GM21423 (cell line): ENCODE data around the gene CTU2.
A peak's percentile ranks its signal among the peaks of the same experiment; 100 is the strongest.

ENCODE experiments used
- ATAC-seq: cut with Tn5 transposase; IDR thresholded peaks from one replicate; pipeline ENCODE4 v1.9.1; 2021; ENCODE audit warnings: mild to moderate bottlenecking, moderate library complexity; ENCODE audit not compliant: unreplicated experiment

The CTU2 gene

DNA sequence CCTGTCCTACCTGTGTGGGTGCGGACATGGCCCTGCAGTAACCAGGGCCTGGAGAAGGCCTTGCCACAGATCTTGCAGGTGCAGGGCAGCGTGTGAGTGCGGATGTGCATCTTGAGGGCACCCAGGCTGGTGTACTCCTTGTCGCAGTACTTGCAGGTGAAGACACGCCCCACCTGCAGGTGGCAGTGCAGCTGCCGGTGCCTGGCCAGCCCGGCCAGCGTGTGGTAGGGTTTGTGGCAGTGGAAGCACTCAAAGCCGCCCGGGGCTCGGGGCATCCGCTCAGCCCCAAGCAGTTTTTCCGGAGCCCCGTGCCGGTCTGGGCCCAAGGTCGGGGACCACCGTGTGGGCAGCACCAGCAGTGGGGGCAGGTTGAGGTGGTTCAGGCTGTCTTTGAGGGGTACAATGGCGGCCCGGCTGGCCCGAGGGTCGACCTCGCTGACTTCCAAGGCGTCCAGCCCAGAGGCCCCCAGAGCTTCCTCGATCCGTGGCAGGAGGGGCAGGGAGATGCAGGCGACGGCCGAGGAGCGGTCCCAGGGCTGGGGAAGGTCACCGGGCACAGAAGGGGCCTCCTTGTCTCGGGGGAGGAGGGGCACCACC, 25.1 kb upstream of the CTU2 start:
- ATAC-seq = no peak

DNA sequence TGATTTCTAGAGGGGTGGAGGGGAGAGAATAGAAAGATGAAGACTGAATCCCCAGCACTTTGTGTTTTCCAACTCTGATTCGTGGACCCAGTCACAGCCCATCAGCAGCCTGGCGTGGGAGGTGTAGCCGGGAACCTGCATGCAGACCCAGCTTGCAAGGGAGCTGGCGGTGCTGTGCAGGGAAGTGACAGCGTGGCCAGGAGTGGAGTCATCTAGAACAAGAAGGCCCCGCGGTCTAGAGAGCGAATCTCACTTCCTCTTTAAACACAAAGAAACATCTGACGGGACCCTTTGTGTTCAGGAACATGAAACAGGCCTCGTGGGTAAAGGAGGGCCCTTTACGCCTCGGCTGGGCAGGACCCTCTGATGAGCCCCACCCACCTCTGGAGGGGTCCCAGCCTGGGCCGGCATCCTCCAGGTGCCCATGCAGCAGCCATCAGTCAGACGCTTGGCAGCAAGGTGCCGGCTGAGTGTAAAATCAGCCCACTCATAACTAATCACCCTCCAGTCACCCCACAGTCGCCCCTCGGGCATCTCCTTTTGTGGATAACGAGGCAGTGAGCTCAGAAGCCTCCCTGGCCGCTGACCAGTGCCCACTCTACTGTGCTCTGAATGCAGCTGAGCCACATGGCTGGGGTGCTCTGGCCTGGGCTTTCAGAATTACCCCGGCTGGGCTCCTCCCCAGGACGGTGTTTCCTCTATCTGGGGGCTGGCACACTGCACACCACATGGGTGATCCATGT, 24.4 kb upstream of the CTU2 start:
- peak; percentile 65 for ATAC-seq

DNA sequence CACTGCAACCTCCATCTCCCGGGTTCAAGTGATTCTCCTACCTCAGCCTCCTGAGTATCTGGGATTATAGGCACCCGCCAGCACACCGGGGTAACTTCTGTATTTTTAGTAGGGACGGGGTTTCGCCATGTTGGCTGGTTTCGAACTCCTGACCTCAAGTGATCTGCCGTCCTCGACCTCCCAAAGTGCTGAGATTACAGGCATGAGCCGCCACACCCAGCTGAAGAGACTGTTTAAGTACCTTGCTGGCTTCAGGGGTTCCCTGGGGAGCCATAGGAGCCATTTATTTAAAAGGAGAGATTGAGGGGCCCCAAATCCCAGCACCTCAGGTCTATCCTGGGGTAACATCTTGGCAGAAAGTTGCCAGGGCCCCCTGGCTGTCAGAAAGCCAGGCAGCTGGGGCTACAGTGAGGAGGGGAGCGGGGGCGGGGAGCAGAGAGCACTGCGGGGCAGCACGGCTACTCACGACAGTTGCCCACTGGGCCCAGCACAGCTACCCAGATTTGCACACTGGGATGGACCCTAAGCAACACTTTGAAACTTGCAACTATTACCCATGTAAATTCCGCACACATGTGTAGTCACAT, 21.6 kb upstream of the CTU2 start:
- no peak for ATAC-seq

DNA sequence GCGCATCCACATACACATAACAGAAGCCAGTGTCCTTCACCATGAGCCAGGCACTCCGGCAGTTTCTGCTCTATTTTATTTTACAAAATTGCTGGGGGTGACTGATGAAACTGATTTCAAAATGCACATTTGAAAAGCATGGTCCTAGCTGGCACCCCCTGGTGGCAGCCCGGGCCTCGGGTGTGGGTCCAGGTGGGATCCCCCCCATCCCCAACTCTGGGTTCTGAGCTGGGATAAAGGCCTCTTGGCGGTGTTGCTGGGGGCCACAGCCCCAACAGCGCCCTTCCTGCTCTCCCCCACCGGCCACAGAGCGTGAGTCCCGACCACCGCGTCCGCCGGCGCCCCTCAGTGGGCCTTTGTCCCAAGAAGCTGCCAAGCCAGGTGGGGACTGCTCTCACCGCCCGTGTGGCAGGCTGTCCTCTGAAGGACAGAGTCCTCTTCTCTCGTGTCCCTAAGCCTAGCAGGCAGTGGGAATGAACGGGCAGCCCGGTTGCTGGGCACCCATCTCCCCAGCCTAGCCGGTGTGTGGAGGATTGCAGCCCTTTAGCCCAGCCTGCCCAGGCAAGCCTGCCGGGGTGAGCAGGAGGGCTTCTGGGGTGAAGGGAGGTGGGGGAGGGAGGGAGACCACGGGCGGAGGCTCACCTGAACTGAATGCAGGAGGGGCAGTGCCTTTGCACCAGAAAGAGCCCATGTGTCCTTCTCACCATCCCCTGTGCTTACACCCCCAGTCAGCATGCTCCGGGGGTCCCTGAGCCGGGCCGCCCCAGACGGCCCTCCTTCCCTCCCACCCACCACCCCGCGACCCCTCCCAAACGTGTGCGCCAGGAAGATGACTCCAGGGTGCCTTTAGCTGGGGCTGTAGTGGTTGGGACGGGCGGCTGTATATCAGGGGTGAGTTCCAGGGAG, 20.9 kb upstream of the CTU2 start:
- no peak for ATAC-seq

DNA sequence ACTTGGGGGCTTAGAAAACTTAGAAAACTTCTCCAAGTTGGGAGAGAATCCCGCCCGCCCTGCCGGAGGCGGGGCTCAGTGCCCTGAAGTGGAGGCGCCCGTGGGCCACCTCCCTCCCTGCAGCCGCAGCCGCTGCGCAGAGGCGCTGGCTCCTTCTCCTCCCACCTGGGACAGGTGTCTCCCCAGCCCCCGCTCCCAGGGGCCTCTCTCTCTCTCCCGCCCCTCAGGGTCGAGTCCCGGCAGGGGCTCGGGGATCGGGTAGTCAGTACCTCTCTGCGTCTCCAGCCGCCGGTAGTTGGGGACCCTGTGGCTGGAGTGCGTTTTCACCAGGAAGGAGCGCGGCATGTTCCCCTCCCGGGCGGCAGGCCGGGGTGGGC, 20.3 kb upstream of the CTU2 start:
- peak; percentile 8 for ATAC-seq

DNA sequence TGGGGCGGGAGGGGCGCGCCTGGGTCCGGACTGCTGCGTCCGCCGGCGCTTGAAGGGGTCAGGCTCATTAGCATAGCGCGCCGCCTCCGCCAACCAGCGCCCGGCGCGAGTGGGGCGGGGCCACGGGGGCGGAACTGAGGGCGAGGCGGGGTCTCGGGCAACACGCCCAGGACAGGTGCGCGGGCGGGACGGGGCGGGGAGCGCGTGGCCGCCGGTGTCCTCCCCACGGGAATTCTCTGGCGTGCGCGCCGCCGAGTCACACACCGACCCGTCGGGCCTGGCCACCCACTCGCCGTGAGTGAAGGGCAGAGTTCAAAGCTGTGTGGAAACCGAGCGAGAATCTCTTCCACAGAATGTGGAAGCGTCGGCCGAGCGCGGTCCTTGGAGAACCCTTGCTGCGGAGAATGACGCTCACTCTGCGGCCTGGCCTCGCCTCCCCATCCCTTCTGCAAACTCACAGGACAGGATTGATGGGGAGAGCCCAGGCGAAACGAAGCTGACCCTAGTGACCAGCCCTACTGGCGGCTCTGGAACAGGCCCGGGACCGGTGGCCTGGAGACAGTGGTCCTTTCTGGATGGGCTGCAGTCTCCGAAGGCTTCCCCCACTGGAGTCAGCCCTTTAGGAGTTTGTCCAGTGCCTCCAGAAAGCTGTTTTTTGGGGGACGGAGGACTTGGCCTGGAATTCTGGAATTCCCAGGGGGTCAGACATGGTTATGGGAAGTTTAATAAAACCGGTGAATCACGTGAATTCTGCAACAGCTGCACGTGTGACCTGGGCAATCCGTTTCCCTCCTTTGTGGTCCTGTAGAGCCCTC, 19.7 kb upstream of the CTU2 start, which contains the start of gene SNAI3:
SNAI3 (minus strand) TSS at position 69 of the 815 bp plus-strand sequence. CDS start 101 bp downstream, outside the sequence.
- peak; percentile 61 for ATAC-seq

DNA sequence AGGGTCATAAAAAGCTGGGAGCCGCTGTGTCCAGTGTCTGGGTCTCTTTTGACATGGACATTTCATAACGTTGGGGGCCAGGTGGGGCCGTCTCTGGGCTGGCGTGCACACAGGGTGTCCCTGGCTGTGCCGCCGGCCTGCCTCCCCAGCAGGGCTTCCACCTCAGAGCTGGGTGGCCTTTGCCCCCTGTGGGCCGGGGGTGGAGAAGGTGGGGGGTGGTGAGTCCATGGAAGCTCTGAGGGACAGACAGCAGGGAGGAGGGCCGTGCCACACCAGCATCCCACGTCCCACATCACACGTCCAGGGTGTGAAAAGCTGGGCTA, 19.1 kb upstream of the CTU2 start:
- ATAC-seq = no peak

DNA sequence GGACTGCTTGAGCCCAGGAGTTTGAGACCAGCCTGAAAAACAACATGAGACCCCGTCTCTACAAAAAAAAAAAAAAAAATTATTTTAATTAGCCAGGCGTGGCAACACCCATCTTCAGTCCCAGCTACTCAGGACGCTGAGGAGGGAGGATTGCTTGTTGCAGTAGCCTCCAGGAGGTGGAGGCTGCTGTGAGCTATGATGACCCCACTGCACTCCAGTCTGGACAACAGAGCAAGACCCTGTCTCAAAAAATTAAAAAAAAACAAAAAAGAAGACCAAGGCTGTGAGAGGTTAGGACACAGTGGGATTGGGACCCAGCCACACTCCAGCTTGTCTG, 18.7 kb upstream of the CTU2 start:
- ATAC-seq = no peak

DNA sequence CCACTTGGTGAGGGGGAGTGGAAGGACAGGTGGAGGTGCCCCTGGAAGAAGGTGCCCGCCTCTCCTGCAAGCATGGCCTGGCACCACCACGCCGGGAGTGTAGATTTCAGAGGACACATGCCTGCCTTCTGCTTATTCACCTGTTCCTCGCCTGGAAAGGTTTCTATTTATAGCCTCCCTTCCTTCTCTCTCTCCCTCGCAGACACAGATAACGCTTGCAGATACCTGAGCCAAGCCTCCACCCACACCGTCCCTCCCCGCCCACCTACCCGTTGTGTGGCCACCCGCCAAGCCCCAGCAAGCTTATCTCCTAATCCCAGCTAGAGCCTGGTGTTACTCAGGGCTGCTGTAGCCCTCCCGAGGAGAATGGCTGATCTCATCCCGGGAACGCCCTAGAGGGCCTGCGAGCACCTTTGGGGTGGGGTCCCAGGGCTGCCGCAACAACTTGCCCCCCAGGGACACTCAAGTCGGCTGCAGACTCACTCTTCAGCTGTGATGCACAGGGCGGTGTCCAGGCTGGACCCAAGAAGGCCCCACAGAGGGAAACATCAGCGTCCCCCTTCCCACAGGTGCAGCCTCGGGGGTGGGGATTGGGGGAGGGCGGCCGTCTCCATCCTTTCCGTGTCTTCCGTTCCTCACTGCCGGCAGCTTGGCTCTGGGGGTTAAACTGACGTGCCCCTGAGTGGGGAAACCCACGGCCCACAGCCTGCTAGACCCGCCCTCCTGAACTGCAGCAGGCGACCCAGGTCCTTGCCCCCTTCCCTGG, 18.1 kb upstream of the CTU2 start:
- no peak for ATAC-seq

DNA sequence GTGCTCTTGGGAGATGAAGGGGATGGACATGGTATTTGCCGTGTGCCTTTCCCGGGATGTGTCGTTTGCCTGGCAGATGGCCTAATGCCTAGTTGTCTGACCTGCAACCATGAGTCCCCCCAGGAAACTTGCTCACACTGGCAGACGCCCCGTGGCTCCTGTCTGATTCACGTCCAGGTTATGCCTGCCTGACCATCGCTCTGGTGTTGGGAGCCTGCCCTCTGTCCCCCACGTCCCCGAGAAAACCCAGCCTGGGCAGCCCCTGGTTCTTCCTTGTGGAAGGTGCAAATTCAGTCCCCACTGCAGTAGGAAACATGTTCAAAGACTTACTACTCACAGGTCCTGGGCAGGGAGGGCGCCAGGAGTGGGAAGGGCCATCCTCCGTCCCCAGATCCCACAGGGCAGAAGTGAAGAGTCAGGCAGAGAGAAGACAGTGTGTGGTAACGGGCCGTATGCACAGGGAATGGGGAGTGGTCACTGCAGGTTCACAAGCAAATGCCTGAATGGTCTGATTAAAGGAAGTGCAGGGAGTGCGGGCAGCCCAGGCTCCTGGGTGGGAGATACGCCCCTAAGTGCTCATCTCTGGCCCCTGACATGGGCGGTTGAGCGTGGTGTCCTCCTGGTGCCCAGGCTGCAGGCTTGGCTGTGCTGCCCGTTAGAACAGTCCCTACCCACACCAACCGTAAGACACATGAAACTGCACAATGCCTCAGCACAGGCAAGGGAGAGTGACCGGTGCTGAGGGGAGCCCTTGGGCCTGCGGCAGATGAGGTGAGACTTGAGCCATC, 15.8 kb upstream of the CTU2 start:
- no peak for ATAC-seq

DNA sequence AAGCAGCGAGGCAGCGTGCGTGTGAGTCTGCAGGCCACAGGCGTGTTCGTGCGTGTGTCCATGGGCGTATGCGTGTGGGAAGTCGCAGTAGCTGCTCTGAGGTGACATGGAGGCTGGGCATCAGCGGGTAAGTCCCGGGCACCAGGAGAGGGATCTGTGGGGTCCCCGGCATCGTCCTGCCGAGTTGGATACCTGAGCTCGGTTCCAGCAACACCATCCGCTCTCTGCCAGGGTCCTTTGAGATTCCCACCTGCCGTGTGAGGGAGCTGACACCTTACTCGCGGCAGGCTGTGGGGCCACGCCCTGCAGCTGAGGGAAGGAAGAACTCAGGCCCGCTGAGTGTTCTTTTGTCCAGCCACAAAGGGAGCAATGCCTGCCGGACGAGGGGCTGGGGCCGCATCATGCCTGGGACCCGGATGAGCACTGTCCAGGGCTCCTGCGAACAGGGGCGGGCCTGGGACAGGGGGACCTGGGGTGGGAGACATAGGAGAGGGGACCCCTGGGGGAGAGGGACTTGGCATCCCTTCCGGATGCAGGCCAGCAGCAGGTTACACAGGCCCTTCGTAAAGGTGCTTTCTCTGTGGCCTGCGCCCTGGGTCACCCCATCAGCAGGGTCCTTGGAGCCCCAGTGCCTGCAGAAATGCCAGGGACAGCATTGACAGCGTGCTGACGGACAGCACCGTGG, 15.0 kb upstream of the CTU2 start:
- ATAC-seq = no peak

DNA sequence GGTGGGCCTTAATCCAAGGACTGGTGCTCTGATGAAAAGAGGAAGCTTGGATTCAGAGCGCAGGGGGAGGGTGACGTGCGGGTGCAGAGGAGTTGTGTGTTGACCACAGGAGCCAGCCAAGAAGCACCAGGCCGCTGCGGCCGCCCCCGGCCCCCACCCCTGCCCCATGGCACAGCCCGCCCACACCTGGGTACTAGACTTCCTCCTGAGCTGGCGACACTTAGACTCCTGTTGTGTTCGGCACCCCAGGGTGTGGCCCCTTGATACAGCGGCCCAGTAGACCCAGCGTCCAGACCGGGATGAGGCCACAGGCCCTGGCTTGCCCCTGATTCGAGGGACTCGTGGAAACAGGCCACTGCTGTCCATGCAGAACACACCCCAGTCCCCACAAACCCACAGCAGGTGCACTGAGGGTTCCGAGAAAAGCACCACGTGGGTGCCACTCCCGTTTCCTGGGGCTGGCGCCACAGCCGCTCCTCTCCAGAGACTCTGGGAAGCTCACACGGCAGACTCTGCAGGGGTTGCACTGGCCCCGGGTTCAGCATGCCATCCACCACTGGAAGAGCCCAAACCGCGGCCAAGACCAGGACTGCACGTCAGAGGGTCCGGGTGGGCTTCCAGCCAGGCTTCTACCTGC, 14.3 kb upstream of the CTU2 start:
- no peak for ATAC-seq

DNA sequence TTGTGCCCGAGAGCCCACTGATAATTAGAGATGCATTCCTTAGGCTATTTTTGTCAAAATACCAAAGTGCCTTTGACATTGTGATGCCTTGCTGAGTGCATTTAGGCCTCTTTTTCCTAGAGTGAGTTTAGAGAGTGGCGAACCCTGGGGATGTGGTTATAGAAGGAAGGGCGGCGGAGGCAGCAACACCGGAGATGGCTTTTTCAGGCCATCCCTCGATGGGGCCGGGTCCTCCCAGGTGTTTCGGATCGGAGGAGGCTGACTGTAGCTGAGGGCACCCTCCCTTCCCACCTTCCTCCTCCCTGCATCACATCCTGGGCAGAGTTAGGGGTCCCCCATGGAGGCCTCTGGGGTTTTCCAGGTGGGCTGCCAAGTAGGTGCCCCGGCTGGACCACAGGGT, 13.4 kb upstream of the CTU2 start:
- ATAC-seq = no peak

DNA sequence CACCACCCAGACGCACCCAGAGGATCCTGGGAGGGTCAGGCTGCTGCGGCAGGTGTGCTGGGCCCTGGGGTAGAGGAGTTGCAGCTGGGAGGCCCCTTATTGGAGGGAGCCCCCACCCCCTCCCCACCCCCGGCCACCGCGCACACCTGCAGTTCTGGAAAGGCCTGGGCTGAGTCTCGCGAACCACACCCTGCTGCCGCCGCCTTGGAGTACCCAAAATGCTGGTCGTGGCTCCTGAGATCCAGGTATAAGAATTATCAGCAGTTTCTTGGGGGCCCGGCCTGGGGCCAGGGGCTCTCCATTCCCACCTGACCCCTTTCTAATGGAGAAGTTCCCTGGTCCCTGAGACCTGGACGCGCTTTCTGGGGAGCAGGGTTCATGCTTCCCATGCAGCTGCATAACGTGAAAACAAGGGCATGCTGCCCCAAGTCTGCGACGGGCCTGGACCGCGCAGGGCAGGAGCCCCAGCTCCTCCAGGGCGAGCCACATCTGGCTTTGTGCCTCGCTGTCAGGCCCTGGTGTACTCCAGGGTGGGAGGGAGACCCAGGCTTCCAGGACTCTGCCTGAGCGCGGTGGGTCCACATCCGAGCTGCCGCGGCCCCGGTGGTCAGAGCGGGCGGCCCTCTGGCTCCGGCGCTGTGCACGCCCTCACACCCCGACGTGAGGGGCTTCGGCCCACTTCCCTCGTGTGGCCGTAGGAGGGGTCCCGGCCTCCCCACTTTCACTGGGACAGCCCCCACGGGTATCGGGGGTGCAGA, 12.7 kb upstream of the CTU2 start:
- no peak for ATAC-seq

DNA sequence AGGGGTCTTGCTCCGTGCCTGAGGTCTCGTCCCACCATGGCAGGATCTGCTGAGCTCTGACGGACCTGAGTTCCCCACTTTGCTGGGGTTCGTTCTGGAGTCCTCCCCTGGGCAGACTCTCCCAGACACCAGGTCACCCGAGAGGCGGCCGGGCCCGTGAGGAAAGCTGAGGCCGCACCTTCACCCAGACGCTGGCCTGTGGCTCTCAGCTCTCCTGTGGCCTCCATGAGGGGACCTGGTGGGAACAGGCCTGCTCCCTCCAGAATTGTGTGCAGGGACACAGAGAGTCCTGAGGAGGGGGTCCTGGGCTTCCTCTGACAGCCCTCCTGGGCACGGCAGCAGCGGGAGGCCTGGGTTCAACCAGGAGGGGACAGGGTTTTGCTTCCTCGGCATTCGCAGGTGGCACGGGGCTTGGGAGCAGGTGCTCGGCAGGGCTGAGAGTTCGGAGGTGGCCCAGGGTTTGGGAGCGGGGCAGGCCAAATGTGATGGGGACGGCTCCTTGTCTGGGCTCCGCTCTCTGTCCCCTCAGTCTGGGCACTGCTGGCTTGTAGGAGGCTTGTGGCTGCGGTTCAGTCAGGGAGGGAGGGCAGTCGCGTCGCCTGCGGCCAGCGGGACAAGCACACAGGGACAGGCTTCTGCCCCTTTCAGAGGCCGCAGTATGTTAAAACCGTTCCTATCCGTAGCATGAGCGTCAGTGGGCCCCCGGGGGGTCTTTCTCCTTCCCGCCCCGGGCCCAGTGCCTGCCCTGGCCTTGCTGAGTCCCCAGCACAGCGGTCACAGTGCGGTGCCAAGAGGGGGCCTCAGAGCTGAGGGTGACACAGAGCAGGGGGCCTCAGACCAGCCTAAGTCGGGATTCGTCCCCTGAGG, 11.8 kb upstream of the CTU2 start:
- ATAC-seq = no peak

DNA sequence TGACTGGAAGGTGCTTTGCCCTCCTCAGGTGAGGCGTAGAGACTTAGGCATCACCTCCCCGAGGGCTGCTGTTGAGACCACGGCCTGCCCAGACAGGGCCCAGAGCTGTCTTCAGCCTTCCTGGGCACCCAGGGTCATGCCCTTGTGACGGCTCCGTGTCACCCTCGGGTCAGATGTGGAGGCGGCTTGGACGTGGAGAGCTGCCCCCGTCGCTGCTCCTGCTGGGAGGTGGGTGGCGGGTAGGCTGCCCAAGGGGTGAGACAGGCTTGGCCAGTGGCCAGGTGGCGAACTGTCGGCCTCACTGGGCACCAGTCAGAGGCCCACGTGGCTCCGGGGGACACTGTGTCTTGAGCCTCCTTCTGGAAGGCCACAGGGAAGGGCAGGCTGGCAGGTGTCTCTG, 11.1 kb upstream of the CTU2 start:
- no peak for ATAC-seq

DNA sequence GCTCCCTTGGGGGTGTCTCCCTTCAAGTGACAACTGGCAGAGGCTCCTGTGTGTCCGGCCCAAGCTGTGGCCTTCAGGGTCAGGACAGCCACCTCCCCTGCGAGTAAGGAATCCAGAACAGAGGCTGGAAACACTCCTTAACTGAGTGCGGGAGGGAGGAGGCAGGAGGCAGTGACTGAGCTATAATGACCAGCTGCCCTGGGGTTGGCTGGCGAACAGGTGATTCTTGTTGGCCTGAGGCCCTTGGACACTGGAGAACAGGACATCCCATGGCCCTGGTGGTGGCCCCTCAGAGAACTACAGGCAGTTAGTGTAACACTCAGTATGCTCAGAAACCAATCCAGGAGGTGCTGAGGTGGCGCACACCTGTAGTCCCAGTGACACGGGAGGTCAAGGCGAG, 10.6 kb upstream of the CTU2 start:
- ATAC-seq = no peak
